ENCODE measurements around the gene KSR2.

The KSR2 gene

DNA sequence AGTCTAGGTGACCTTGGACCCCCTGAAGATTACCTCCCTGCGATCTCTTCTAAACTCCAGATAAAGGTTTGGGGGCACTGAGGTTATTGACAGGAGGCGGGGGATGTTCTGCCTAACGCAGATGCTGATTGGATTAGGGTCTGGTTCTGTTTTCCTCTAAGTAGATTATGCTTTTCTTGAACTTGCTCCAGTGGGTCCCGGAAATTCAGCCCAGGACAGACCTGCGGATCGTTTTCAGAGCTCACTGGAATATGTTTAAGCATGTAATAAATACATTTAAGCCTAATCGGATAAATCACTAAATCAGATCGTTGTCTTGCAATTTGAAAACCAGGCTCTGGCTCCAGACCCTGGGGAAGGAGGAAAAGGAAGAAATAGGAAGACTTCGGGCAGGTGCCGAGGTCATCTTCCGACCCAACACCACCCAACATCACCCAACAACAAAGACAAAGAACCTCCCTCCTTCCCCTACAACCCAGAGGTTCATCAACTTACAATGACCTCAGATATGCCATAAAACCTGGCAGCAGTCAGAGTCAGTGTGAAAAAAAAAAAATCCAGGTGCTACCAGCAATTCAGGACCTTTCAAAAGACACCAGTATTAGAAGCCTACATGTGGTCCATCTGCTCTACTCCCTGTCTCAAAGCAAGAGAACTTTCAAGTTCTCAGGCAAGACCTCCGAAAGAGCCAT, 148.4 kb downstream of the KSR2 start:
- no peak overlapping the region for H3K4me3 ChIP-seq (ENCODE audit: low read depth, low read length)
- no peak for DNase-seq (ENCODE audit: low read depth)
- no peak for TF ChIP-seq CTCF (IDR thresholded peaks at IDR 0.05; ENCODE audit: insufficient read depth, low read depth, low read length, missing control alignments)

DNA sequence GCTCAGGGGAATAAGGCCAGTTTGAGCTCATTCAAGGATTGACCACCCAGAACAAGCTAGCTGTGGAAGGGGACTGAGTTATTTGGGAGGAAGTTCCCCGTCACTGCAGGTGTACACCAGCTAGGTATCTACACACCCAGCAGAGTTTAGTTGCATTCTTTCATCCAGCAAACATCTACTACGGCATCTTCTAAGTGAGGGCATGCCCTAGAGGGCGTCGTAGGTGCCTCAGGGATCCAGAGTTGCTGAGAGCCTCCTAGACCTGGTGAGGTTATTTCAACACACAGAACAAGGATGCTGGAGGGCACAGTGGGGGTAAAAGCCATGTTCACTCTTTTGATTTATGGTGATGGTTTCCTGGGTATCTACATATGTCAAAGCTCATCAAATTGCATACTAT, 149.6 kb downstream of the KSR2 start:
- no peak for DNase-seq (ENCODE audit: low read depth)
- TF ChIP-seq CTCF (IDR thresholded peaks at IDR 0.05; ENCODE audit: insufficient read depth, low read depth, low read length, missing control alignments) = no peak
- no peak overlapping the region for H3K4me3 ChIP-seq (ENCODE audit: low read depth, low read length)

GRCh38 chr12:117818400-117818799, 150.4 kb downstream of the KSR2 start:
- no peak overlapping the region for H3K4me3 ChIP-seq (ENCODE audit: low read depth, low read length)
- no peak for DNase-seq (ENCODE audit: low read depth)
- TF ChIP-seq CTCF (IDR thresholded peaks at IDR 0.05; ENCODE audit: insufficient read depth, low read depth, low read length, missing control alignments) = no peak

GRCh38 chr12:117809509-117809908, 159.3 kb downstream of the KSR2 start:
- no peak for TF ChIP-seq CTCF (IDR thresholded peaks at IDR 0.05; ENCODE audit: insufficient read depth, low read depth, low read length, missing control alignments)
- DNase-seq (ENCODE audit: low read depth) = no peak
- no peak overlapping the region for H3K4me3 ChIP-seq (ENCODE audit: low read depth, low read length)

DNA sequence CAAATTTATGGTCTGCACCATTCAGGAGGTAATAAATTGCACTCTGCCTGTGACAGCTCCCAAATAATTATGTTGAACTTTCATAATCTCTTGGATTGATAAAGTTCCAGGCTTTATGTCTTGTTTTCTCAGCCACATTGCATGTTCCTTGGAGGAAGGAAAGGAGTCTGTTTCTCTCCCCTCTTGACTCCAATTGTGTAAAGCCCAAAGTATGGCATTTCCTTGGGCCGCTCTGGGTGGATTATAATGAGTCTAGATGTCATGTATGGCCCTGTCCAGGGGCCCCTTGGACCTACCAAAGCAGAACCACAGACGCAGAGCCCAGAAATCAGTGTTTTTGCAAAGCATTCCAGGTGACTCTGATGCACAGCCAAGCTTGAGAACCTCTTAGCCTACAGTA, 160.8 kb downstream of the KSR2 start:
- H3K4me3 ChIP-seq (ENCODE audit: low read depth, low read length) = no peak overlapping the region

DNA sequence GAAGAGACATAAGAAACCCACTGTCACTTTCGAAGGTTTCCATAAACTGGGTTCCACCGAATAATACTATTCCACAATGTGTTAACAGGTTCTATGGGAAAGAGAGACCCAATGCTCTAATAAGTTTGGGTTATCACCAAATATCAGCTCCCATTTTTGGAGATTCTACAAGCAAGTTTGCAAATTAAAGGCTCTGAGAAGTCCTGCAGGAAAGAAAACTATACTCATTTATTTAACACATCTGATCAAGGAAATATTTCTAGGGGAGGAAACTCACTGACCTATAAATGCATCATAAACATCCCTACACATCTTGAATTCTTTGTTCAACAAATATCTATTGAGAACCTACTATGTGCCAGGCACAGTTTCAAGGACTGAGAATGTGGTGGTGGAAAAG, 161.4 kb downstream of the KSR2 start:
- no peak for DNase-seq (ENCODE audit: low read depth)
- TF ChIP-seq CTCF (IDR thresholded peaks at IDR 0.05; ENCODE audit: insufficient read depth, low read depth, low read length, missing control alignments) = no peak

More for the DNA sequence above, 160.8 kb downstream of the KSR2 start:
- TF ChIP-seq CTCF (IDR thresholded peaks at IDR 0.05; ENCODE audit: insufficient read depth, low read depth, low read length, missing control alignments) = no peak
- DNase-seq (ENCODE audit: low read depth) = no peak

GRCh38 chr12:117805865-117806264, 162.9 kb downstream of the KSR2 start:
- DNase-seq (ENCODE audit: low read depth) = no peak
- TF ChIP-seq CTCF (IDR thresholded peaks at IDR 0.05; ENCODE audit: insufficient read depth, low read depth, low read length, missing control alignments) = no peak

More for the DNA sequence above, 161.4 kb downstream of the KSR2 start:
- no peak overlapping the region for H3K4me3 ChIP-seq (ENCODE audit: low read depth, low read length)

More at GRCh38 chr12:117805865-117806264, 162.9 kb downstream of the KSR2 start:
- H3K4me3 ChIP-seq (ENCODE audit: low read depth, low read length) = no peak overlapping the region
